GM04504 (cell line): ENCODE data around the gene MTMR11.
"Not testable (repeated sequence)": the region's sequence is repeated elsewhere in the genome, so short reads cannot be mapped to it uniquely, and the experiment has no call there.

ENCODE experiments used
- DNase-seq: peaks from one replicate; pipeline ENCODE4 v3.0.0-alpha.2; 2012; ENCODE audit warnings: low read depth

MTMR11 gene

GRCh38 chr1:149899460-149900284 is 37.0 kb downstream of the MTMR11 start, which contains the start of gene BOLA1:
Gene BOLA1, plus strand, starts transcription at chr1:149899568. Its CDS starts 492 bp downstream, at chr1:149900060.
- DNase-seq: peak; percentile 80

GRCh38 chr1:149896575-149896974 is 40.1 kb downstream of the MTMR11 start:
- no peak for DNase-seq

- DNase-seq: no peak
Observed at GRCh38 chr1:149888999-149889289, 47.7 kb downstream of the MTMR11 start.

- peak; percentile 69 for DNase-seq
Observed at GRCh38 chr1:149888247-149888998, 48.3 kb downstream of the MTMR11 start.

GRCh38 chr1:149887456-149888246 is 49.0 kb downstream of the MTMR11 start:
- DNase-seq: peak; percentile 96

- DNase-seq: not testable (repeated sequence)
Observed at GRCh38 chr1:149887196-149887455, 49.6 kb downstream of the MTMR11 start.

GRCh38 chr1:149886396-149887195 is 50.1 kb downstream of the MTMR11 start:
- peak; percentile 99 for DNase-seq

- not testable (repeated sequence) for DNase-seq
Observed at GRCh38 chr1:149886121-149886395, 50.6 kb downstream of the MTMR11 start.

GRCh38 chr1:149885339-149886120 is 51.1 kb downstream of the MTMR11 start:
- DNase-seq: peak; percentile 69

GRCh38 chr1:149884433-149885338 is 52.0 kb downstream of the MTMR11 start:
- DNase-seq: no peak

- DNase-seq: no peak
Observed at GRCh38 chr1:149883598-149884247, 53.0 kb downstream of the MTMR11 start.

- DNase-seq: no peak
Observed at GRCh38 chr1:149881876-149882275, 54.8 kb downstream of the MTMR11 start.

- no peak for DNase-seq
Observed at GRCh38 chr1:149879556-149879955, 57.1 kb downstream of the MTMR11 start.
